Fibroblast of lung (primary cell): ENCODE measurements around the gene CYSTM1. TPM values are rescaled to one million over a fixed set of nuclear protein-coding genes. Genes with fewer than 3 reads are reported as not detected.

Experiments used
- DNase-seq, 2 donors: peaks; one replicate each; pipeline versions ENCODE4 v3.0.0 to v3.0.0-alpha.2; 2010; ENCODE audit warnings: low read depth in 2 of 2
- H2AFZ ChIP-seq: 2 replicates; pipeline ENCODE4 v1.5.1; 2012; ENCODE audit warnings: low read length, control low read depth, inconsistent platforms
- H3K27ac ChIP-seq: 2 replicates; pipeline ENCODE4 v1.5.1; 2011; ENCODE audit warnings: low read length, control low read depth; ENCODE audit not compliant: insufficient read depth
- H3K27me3 ChIP-seq: 2 replicates; pipeline ENCODE4 v1.5.1; 2011; ENCODE audit warnings: mild to moderate bottlenecking, low read length; ENCODE audit not compliant: control insufficient read depth, insufficient read depth
- H3K36me3 ChIP-seq: 2 replicates; pipeline ENCODE4 v1.5.1; 2011; ENCODE audit warnings: low read length; ENCODE audit not compliant: control insufficient read depth, insufficient read depth
- H3K4me1 ChIP-seq: 2 replicates; pipeline ENCODE4 v1.5.1; 2011; ENCODE audit warnings: low read length; ENCODE audit not compliant: control insufficient read depth, insufficient read depth; ENCODE audit errors: extremely low read depth
- H3K4me2 ChIP-seq: 2 replicates; pipeline ENCODE4 v1.5.1; 2011; ENCODE audit warnings: low read length, control low read depth; ENCODE audit not compliant: insufficient read depth; ENCODE audit errors: extremely low read depth
- H3K4me3 ChIP-seq, 4 experiments: fragments of 200-600 bp in 1 of 4; sonication (generic) in 1 of 4; replicated peaks in 1 of 4; 2 replicates each; pipeline ENCODE4 v1.5.1; 2011 to 2016; ENCODE audit warnings: low read length in 4 of 4, low read depth in 3 of 4, mild to moderate bottlenecking in 3 of 4, control low read depth in 2 of 4, inconsistent platforms in 1 of 4, mixed read lengths in 1 of 4; ENCODE audit not compliant: insufficient read depth in 1 of 4; ENCODE audit errors: control extremely low read depth in 1 of 4
- H3K79me2 ChIP-seq: 2 replicates; pipeline ENCODE4 v1.5.1; 2012; ENCODE audit warnings: mild to moderate bottlenecking, low read length, inconsistent platforms; ENCODE audit not compliant: control insufficient read depth, insufficient read depth
- H3K9ac ChIP-seq: 2 replicates; pipeline ENCODE4 v1.5.1; 2011; ENCODE audit warnings: mild to moderate bottlenecking, low read length, control low read depth; ENCODE audit not compliant: insufficient read depth
- H3K9me3 ChIP-seq: 2 replicates; pipeline ENCODE4 v1.5.1; 2012; ENCODE audit warnings: low read depth, low read length; ENCODE audit not compliant: control insufficient read depth, insufficient read depth
- H4K20me1 ChIP-seq: 2 replicates; pipeline ENCODE4 v1.5.1; 2011; ENCODE audit warnings: low read length; ENCODE audit not compliant: control insufficient read depth, insufficient read depth; ENCODE audit errors: extremely low read depth
- EZH2 ChIP-seq: IDR thresholded peaks from 2 replicates; pipeline ENCODE4 v1.5.1; 2012; ENCODE audit warnings: low read length, control low read depth, mild to moderate bottlenecking; ENCODE audit errors: missing control alignments
- polyA plus RNA-seq, 2 donors: library from polyadenylated mRNA; depleted of rRNA in 1 of 2; stranded (reverse) in 1 of 2; unstranded in 1 of 2; fragments of >200 nt; gene quantifications; 2 replicates each; pipeline ENCODE4 v1.2.1, GENCODE V29; 2011 to 2012; ENCODE audit warnings: missing spikeins in 1 of 2
- total RNA-seq: library from RNA; depleted of rRNA; stranded (reverse); fragments of >200 nt; gene quantifications from 2 replicates; pipeline ENCODE4 v1.2.1, GENCODE V29; 2014
- TF ChIP-seq, protein P1 (sequence below), 2 donors: IDR thresholded peaks in 1 of 2; conservative IDR thresholded peaks in 1 of 2; 1 replicate in 1 of 2; 2 replicates in 1 of 2; pipeline ENCODE4 v1.5.1; 2011 to 2012; ENCODE audit warnings: low read length in 2 of 2, control low read depth in 1 of 2, inconsistent platforms in 1 of 2, low read depth in 1 of 2, mild to moderate bottlenecking in 1 of 2

Gene CYSTM1
- total and polyA plus RNA-seq, 2 donors (not counting 1 experiment from before 2014, with no cell fraction given), result 24.3 to 35.8 TPM

DNA sequence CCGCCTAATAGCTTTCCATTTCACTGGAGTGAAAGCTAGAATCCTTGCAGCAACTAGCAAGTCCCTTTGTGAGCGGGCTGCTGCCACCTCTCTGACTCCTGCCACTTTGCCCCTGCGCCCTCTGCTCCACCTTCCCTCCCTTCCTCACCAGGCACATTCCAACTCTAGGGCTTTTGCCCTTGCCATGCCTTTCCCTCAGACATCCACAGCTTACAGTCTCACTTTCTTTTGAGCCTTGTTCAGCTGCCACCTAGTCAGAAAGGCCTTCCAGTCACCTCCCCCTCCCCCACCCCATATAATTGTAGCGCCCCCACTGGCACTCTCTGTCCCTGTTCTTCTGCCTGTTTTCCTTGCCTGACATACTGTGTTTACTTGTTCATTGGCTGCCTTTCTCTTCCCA, 31.0 kb downstream of the CYSTM1 start:
- TF ChIP-seq, protein P1, sequence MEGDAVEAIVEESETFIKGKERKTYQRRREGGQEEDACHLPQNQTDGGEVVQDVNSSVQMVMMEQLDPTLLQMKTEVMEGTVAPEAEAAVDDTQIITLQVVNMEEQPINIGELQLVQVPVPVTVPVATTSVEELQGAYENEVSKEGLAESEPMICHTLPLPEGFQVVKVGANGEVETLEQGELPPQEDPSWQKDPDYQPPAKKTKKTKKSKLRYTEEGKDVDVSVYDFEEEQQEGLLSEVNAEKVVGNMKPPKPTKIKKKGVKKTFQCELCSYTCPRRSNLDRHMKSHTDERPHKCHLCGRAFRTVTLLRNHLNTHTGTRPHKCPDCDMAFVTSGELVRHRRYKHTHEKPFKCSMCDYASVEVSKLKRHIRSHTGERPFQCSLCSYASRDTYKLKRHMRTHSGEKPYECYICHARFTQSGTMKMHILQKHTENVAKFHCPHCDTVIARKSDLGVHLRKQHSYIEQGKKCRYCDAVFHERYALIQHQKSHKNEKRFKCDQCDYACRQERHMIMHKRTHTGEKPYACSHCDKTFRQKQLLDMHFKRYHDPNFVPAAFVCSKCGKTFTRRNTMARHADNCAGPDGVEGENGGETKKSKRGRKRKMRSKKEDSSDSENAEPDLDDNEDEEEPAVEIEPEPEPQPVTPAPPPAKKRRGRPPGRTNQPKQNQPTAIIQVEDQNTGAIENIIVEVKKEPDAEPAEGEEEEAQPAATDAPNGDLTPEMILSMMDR (conservative IDR thresholded peaks at IDR 0.05 in 1 of 2, IDR thresholded peaks at IDR 0.05 in 1 of 2; ENCODE audit: low read depth in 1 of 2, low read length in 2 of 2), result no peak
- TF ChIP-seq EZH2, result no peak
- H3K27me3 ChIP-seq, result no peaks in the 10 kb centered on the region
- no peak overlapping the region for H3K4me2 ChIP-seq
- H3K9me3 ChIP-seq, result no peaks in the 10 kb centered on the region
- DNase-seq, result no peak
- no peaks in the 10 kb centered on the region for H3K4me1 ChIP-seq
- no peaks in the 10 kb centered on the region for H3K79me2 ChIP-seq
- no peak overlapping the region for H3K9ac ChIP-seq
- no peak overlapping the region for H3K4me3 ChIP-seq
- no peak overlapping the region for H3K27ac ChIP-seq
- no peak overlapping the region for H2AFZ ChIP-seq
- no peaks in the 10 kb centered on the region for H4K20me1 ChIP-seq
- H3K36me3 ChIP-seq, result peaks cover 1% of the 10 kb centered on the region

DNA sequence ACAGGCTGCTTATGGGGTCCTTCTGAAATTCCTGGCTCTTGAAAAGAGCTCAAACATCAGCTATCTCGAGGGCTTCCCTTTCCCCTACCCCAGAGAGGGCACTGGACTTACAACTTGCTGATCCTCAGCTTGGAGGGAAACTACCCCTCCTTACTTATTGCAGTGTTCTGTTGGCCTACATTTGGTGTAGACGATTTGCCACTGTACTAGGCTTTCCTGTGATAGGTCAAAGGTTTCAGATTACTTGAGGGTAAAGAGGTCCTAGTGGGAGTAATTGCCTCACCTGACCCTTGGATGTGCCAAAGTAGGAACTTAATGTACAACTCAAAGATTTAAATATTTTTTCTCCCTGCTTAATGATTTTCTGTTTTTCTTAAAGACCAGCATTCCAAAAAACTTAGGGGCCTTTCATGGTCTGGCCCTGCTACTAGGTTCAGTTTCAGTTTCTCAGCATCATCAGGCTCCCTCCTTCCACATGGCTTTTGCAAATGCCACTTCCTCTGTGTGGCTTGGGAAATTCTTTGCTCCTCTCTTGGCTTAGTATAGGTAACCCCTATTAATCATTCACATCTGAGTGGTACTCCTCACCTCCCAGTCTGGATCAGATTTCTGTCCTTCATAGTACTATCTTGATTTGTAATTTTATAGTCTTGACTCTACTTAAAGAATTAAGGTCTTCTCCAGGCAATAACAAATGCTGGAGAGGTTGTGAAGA, 32.4 kb downstream of the CYSTM1 start:
- H3K36me3 ChIP-seq, result peaks cover 1% of the 10 kb centered on the region
- DNase-seq, result no peak
- no peaks in the 10 kb centered on the region for H3K4me1 ChIP-seq
- no peak overlapping the region for H3K4me3 ChIP-seq
- H3K27ac ChIP-seq, result no peak overlapping the region
- H3K9ac ChIP-seq, result no peak overlapping the region
- no peaks in the 10 kb centered on the region for H3K9me3 ChIP-seq
- H3K4me2 ChIP-seq, result no peak overlapping the region
- no peaks in the 10 kb centered on the region for H3K79me2 ChIP-seq
- H4K20me1 ChIP-seq, result no peaks in the 10 kb centered on the region
- TF ChIP-seq, protein P1 (conservative IDR thresholded peaks at IDR 0.05 in 1 of 2, IDR thresholded peaks at IDR 0.05 in 1 of 2; ENCODE audit: low read depth in 1 of 2, low read length in 2 of 2), result no peak
- no peak for TF ChIP-seq EZH2
- no peak overlapping the region for H2AFZ ChIP-seq
- H3K27me3 ChIP-seq, result no peaks in the 10 kb centered on the region

DNA sequence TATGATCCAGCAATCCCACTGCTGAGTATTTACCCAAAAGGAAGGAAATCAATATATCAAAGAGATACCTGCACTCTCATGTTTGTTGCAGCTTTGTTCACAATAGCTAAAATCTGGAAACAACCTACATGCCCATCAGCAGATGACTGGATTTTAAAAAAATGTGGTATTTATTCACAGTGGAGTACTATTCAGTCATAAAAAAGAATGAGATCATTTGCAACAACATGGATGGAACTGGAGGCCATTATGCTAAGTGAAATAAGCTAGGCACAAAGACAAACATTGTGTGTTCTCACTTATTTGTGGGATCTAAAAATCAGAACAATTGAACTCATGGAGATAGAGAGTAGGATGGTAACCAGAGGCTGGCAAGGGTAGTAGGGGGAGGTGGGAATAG, 33.1 kb downstream of the CYSTM1 start:
- no peaks in the 10 kb centered on the region for H3K79me2 ChIP-seq
- no peak overlapping the region for H3K27ac ChIP-seq
- H3K9me3 ChIP-seq, result no peaks in the 10 kb centered on the region
- no peaks in the 10 kb centered on the region for H3K27me3 ChIP-seq
- no peaks in the 10 kb centered on the region for H3K4me1 ChIP-seq
- H3K9ac ChIP-seq, result no peak overlapping the region
- H3K4me2 ChIP-seq, result no peak overlapping the region
- no peak overlapping the region for H2AFZ ChIP-seq
- H3K4me3 ChIP-seq, result no peak overlapping the region
- TF ChIP-seq EZH2, result no peak
- TF ChIP-seq, protein P1 (conservative IDR thresholded peaks at IDR 0.05 in 1 of 2, IDR thresholded peaks at IDR 0.05 in 1 of 2; ENCODE audit: low read depth in 1 of 2, low read length in 2 of 2), result no peak
- no peak for DNase-seq
- H3K36me3 ChIP-seq, result peaks cover 1% of the 10 kb centered on the region
- H4K20me1 ChIP-seq, result no peaks in the 10 kb centered on the region
